Activated CD4-positive, alpha-beta T cell treated with anti-CD3 and anti-CD28 coated beads, Interleukin-2, amount 50 U/mL, for 24 hours (primary cell): Measurements from ENCODE around the gene BCL10.
"Not testable (repeated sequence)": the region's sequence is repeated elsewhere in the genome, so short reads cannot be mapped to it uniquely, and the experiment has no call there.

Source experiments
- DNase-seq, 2 donors: peaks; one replicate each; pipeline ENCODE4 v3.0.0-alpha.2; 2020; ENCODE audit warnings: low read depth in 1 of 2, low spot score in 1 of 2

The BCL10 gene

DNA sequence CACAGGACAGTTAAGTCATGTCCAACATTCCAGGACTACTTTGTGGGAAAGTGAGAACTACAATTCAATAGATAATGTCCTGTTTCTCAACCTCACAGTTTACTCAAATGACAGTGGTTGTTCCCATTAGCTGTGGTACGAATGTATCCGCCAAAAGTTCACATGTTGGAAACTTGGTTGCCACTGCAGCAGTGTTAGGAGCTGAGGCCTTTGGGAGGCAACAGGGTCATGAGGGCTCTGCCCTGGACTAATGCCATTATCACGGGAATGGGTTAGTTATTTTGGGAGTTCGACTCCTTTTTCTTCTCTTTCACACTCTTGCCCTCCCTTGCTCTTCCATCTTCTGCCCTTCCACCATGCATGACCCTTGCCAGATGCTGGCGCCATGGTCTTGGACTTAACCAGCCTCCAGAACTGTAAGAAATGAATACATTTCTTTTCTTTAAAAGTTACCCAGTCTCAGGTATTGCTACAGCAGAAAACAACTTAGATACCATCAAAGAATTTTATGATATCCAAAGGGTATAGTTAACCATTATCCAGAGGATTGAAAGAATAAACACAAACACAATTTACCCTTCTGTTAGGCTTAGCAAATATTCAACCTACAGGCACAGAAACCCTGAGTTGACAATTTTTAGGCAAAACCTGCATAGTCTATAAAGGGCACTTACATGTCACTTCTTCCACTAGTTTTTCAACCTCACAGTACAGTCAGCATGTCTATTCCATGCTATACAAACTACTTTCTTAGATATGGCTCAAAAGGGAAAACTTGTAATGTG lies 7.4 kb downstream of the BCL10 start:
- DNase-seq, result no peak

DNA sequence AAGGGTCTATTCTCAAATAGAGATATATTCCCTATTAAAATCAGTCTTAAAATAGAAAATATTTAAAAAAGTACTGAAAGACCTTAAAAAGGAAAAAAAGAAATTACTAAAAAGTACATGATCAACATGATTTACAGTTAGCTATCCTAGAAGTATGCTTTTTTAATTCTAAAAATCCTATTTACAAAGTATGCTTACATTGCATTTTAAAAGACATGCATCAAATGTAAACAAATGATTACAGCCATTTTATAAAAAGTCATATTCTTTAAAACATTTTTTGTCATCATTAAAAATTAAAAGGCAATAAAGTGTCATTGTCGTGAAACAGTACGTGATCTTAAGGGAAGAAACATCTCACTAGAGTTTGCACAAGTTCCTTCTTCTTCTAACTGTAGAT lies 9.1 kb downstream of the BCL10 start:
- DNase-seq, result no peak

DNA sequence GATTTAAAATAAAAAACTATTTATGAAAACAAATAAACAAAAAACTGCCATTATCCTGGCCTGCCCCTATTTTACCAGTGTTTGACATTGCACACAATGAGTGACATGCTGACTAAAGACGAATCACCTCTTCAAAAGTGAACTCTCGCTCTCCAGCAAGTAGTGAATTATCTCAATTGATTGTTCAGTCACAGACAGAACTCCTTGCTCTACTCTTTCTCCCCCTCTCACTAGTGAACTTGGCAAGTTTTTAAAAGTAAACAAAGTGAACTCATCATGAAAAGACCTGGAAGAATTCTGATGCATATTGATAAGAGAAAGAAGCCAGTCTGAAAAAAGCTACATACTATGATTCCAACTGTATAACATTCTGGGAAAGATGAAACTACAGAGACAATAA lies 12.3 kb downstream of the BCL10 start:
- DNase-seq, result no peak

- DNase-seq, result no peak
Measured at GRCh38 chr1:85262985-85263384, 13.4 kb downstream of the BCL10 start.

GRCh38 chr1:85259912-85260274 lies 16.5 kb downstream of the BCL10 start:
- DNase-seq, result no peak

DNA sequence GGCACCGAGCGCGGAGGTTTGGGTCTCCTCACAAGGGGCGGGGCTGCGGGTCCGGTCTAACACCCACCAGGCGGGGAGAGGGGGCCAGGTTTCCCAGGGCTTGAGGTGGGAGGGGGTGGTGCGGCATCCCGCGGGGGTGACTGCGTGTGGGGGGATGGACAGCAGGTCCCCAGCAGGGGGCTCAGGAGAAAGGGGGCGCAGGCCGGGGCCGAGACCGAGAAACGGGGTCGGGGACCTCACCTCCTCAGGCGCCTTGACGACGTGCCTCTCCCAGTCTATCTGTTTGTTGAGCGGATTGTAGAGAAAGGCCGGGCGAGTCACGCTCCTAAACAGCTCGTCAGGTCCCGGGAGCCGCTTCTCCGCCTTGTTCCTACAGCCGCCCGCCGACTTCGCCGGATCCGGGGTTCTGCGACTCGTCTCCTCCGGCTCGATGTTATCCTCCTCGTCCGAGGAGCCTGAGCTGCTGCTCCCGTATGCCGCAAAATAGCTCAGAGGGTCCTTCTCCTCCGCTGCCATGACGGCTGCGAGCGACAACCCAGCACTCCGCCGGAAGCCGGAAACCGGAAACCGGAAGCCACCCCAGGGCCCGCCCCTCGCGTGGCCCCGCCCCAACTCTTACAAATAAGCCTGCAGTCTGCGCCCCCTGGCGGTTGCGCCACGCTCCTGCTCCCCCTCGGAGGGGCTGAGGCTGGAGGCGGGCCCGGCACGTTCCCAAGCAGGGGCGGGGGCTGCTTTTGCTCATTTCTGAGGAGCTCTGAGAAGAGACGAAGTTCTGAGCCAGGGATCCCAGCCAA lies 17.1 kb downstream of the BCL10 start, which contains the start of gene C1orf52:
Gene C1orf52 (minus strand): TSS at position 545 of the 794 bp plus-strand sequence. CDS start 29 bp downstream, at position 516.
- DNase-seq, result peak; percentile 89 to 97

DNA sequence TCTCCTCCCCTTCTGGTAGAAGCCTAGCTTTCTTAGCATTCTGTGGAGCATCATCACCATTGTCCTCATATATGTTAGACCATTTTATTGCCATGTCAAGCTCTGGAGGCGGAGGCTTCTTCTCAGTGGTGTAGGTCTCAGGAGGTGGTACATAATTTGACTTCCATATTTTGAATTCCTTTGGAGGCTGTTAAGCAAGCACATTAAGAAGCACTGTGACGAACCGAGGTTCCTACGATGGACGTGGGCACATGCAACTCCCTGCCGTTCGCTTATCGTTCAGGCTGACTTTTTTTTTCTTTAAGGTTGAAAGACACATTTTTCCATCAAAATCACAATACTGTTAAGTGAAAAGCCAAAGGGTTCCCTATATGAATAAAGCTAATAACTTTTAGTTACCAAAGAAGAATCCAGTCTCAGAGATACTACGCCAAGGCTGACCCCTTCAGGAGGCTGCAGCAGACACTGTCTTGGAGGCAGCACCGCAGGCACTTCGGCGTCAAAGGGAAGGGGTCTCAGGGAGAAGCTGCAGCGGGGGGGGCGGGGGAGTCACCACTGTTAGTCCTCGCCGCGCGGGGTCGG lies 17.8 kb downstream of the BCL10 start:
- no peak for DNase-seq

- DNase-seq, result not testable (repeated sequence)
Measured at GRCh38 chr1:85249042-85249441, 27.4 kb downstream of the BCL10 start.

- DNase-seq, result no peak
Measured at GRCh38 chr1:85245891-85246290, 30.5 kb downstream of the BCL10 start.

DNA sequence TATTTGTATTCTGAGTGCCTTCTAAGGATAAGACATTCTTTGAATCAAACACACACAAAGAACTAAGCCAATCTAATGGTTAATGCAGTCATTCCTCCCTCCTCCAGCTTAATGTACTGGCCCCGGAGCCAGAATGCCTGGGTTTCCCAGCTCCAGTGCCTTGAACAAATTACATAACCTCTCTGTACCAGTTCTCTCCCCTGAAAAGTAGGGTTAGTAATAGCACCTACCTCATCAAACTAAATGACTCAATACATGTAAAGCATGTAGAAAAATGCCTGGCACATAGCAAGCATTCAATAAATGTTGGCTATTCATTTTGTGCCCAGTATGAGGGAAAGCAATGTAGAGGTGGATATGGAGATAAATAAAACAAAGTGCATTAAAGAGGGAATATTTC lies 31.0 kb downstream of the BCL10 start:
- no peak for DNase-seq

GRCh38 chr1:85244271-85245061 lies 32.0 kb downstream of the BCL10 start:
- DNase-seq, result no peak

DNA sequence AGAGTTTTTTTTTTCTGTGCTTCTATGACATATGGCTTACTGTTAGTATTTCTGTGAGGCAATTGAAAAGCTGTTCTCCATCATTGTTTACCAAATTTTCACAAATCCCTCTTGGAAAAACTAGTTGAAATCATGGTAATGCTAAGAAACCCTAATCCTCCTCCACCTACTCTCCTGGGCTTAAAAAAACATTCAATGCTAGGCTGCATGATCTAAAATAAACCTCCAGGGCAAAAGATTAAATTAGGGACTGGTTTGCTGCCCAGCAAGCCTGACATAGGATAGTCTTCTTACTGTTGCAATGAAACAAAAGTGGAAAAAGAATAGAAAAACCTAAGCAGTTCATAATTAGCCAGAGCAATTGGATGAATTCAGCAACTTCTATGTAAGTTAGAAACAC lies 33.1 kb downstream of the BCL10 start:
- DNase-seq, result no peak

DNA sequence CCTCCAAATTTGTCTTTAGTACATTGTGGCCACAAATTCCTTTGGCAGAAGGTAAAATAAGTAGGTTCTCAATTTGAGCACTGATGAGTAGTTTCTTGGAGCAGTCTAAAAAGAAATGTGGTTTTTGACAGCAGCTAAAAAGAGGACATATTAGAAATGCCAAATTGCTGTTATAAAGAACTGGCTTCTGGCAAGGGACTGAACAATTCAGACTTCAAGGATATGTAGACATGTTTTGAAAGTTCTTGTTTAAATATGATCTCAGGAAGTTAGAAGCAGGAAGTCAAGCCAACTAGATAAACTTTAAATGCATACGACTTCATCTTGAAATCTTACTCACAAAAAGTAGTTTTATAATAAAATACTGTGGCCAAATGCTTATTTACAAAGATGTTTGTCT lies 35.8 kb downstream of the BCL10 start:
- no peak for DNase-seq

DNA sequence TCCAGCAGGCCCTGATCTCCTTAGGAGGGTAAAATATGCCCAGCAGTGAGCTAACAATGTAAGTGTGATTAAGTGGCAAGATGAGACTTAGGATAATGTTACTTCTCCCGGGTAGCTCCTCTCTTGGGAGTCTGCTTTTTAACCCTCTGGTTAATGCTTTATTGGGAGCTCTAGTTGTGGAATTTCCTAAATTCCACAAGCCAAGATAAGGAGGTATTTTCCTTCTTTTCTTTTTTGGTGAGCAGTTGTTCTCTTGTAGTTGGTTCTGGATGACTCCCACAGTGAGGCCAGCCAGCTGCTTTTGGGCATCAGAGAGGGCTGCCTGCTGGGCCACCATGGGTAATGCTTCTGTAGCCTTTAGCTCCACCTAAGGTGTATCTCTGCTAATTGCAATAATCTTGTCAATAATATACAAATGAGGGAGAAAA lies 36.2 kb downstream of the BCL10 start:
- DNase-seq, result no peak

GRCh38 chr1:85237613-85238012 lies 38.8 kb downstream of the BCL10 start:
- no peak for DNase-seq

GRCh38 chr1:85230305-85230977 lies 46.0 kb downstream of the BCL10 start:
- DNase-seq, result no peak

DNA sequence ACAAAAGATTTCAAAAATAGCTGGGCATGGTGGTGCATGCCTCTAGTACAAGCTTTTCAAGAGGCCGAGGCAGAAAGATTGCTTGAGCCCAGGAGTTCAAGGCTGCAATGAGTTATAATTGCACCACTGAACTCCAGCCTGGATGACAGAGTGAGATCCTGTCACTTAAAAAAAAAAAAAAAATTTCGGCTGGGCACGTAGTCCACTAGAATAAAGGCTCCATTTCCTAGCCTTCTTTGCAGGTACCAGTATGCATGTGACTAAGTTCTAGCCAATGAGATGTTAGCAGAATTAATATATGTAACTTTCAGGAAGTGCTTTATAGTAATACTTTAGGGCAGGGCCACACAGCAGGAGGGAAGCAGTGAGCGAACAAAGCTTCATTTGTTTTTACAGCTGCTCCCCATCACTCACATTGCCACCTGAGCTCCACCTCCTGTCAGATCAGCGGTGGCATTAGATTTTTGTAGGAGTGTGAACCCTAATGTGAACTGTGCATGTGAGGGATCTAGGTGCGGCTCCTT lies 46.8 kb downstream of the BCL10 start:
- no peak for DNase-seq

GRCh38 chr1:85228972-85229371 lies 47.5 kb downstream of the BCL10 start:
- no peak for DNase-seq

DNA sequence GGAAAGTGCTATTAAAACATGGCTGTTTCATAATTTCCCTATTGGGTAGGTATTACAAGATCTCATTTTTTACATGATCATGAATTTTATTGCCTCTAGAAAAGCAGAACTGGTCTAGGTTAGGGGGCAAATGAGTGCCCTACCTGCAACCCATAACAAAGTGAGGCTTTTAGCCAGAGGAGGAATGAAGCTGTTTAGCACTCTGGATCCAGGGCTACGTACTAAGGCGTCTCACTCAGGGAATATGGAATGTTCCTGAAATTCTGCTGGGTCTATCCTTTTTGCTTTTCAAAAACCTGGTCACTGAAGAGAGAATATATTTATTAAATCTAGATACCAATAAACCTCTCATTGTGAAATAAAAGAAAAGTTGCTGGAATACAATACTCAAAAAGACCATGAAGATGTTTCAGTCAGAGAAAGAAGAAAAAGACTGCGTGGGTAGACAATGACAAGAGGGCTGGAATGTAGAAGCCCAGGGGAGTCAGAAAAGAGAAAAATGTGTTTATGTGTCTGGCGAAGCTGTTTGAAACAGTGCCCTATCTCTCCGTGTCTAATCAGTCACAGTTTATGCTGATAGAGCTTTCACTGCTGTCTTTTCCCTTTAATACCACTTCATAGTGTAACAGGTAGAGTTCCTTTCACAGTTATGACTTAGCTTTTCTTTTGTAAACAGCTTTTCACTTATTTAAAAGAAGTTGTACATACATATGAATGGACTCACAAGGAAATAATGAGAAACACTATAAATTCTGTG lies 50.6 kb downstream of the BCL10 start:
- DNase-seq, result no peak
